Loucy (cell line): ENCODE data around the gene CABP5.

ENCODE experiments used
- H2AFZ ChIP-seq: fragments of 200-600 bp; sonication (generic); 2 replicates; pipeline ENCODE4 v1.6.0; 2016; ENCODE audit warnings: antibody characterized with exemption, mild to moderate bottlenecking, low read length, moderate library complexity
- H3F3A ChIP-seq: fragments of 200-600 bp; 2 replicates; pipeline ENCODE4 v1.6.0; 2016; ENCODE audit warnings: antibody characterized with exemption, low read depth, mild to moderate bottlenecking
- H3K27me3 ChIP-seq: fragments of 200-600 bp; sonication (generic); 2 replicates; pipeline ENCODE4 v1.6.1; 2014; ENCODE audit warnings: low read length, mild to moderate bottlenecking; ENCODE audit not compliant: insufficient read depth, poor library complexity, severe bottlenecking
- H3K36me3 ChIP-seq: fragments of 200-600 bp; sonication (generic); 2 replicates; pipeline ENCODE4 v1.6.1; 2016; ENCODE audit warnings: low read length; ENCODE audit not compliant: insufficient read depth
- H3K4me1 ChIP-seq: fragments of 200-600 bp; sonication (generic); 2 replicates; pipeline ENCODE4 v1.5.1; 2014; ENCODE audit warnings: low read length, mild to moderate bottlenecking; ENCODE audit not compliant: insufficient read depth, poor library complexity, severe bottlenecking
- H3K4me2 ChIP-seq: fragments of 200-600 bp; sonication (generic); 2 replicates; pipeline ENCODE4 v1.6.0; 2014; ENCODE audit warnings: antibody characterized with exemption, low read length, low read depth, mild to moderate bottlenecking; ENCODE audit not compliant: poor library complexity, severe bottlenecking
- H3K4me3 ChIP-seq: fragments of 200-600 bp; sonication (generic); 2 replicates; pipeline ENCODE4 v1.5.1; 2014; ENCODE audit warnings: low read length, mild to moderate bottlenecking, mixed read lengths; ENCODE audit not compliant: poor library complexity, severe bottlenecking
- H3K79me2 ChIP-seq: fragments of 200-600 bp; sonication (generic); 2 replicates; pipeline ENCODE4 v1.6.1; 2014; ENCODE audit warnings: low read length; ENCODE audit not compliant: insufficient read depth
- H3K9ac ChIP-seq: fragments of 200-600 bp; sonication (generic); 2 replicates; pipeline ENCODE4 v1.6.0; 2014; ENCODE audit warnings: mild to moderate bottlenecking, low read depth, low read length, moderate library complexity; ENCODE audit not compliant: poor library complexity, severe bottlenecking
- H3K9me2 ChIP-seq: fragments of 200-600 bp; sonication (generic); replicated peaks from 2 replicates; pipeline ENCODE4 v1.6.1; 2016; ENCODE audit warnings: low read depth, low read length, mixed read lengths
- H3K9me3 ChIP-seq: fragments of 200-600 bp; sonication (generic); 2 replicates; pipeline ENCODE4 v1.6.1; 2014; ENCODE audit warnings: mild to moderate bottlenecking, antibody characterized with exemption, low read length, low read depth; ENCODE audit not compliant: insufficient read depth
- H4K20me1 ChIP-seq: fragments of 200-600 bp; sonication (generic); 2 replicates; pipeline ENCODE4 v1.6.0; 2014; ENCODE audit warnings: antibody characterized with exemption, low read length, mild to moderate bottlenecking; ENCODE audit not compliant: insufficient read depth, poor library complexity, severe bottlenecking
- EZH2phosphoT487 ChIP-seq: fragments of 200-600 bp; IDR thresholded peaks from 2 replicates; pipeline ENCODE4 v1.6.1; 2018; ENCODE audit warnings: antibody characterized with exemption, mild to moderate bottlenecking, moderate library complexity, borderline replicate concordance
- TF ChIP-seq, protein P1 (sequence below): fragments of 200-600 bp; sonication (generic); conservative IDR thresholded peaks from 2 replicates; pipeline ENCODE4 v1.5.1; 2014; ENCODE audit warnings: mild to moderate bottlenecking, antibody characterized with exemption, low read length

CABP5 gene

DNA sequence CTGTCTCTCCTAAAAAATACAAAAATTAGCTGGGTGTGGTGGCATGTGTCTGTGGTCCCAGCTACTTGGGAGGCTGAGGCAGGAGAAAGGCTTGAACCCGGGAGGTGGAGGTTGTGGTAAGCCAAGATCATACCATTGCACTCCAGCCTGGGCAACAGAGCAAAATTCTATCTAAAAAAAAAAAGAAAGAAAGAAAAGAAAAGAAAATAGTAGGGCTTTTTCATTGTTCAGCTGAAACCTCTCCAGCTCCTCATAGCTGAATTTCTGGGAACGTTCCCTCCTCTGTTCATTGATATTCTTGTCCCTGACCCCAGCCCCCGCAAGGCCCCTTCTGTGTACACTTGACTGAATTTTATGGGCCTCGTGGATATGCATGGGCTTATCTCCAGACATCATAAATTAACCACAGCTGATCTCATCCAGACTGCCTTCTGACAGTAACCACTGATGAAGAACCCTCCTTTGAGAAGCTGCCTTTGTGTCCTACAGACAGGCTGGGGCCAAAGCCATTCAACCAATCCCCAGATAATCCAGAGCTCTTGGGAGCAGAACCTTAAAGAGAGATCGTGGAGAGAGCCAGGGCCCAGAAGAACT is 49.6 kb downstream of the CABP5 start, which contains the start of gene ELSPBP1:
TSS of gene ELSPBP1 (plus strand) at position 424 of the 594 bp plus-strand sequence. CDS start 14,036 bp downstream, outside the sequence.
- H3K36me3 ChIP-seq, result no peaks in the 10 kb centered on the region
- no peak within 1 kb of the TSS for H2AFZ ChIP-seq
- H3K4me1 ChIP-seq, result no peaks in the 10 kb centered on the region
- H3K4me3 ChIP-seq, result no peak within 1 kb of the TSS
- H3K9ac ChIP-seq, result no peak within 1 kb of the TSS
- H3K79me2 ChIP-seq, result no peaks in the 10 kb centered on the region
- no peaks in the 10 kb centered on the region for H3F3A ChIP-seq
- no peaks in the 10 kb centered on the region for H4K20me1 ChIP-seq
- no peaks in the 10 kb centered on the region for H3K9me3 ChIP-seq
- no peak within 1 kb of the TSS for H3K4me2 ChIP-seq
- no peaks in the 10 kb centered on the region for H3K27me3 ChIP-seq
- H3K9me2 ChIP-seq, result no peaks in the 10 kb centered on the region
- TF ChIP-seq, protein P1, sequence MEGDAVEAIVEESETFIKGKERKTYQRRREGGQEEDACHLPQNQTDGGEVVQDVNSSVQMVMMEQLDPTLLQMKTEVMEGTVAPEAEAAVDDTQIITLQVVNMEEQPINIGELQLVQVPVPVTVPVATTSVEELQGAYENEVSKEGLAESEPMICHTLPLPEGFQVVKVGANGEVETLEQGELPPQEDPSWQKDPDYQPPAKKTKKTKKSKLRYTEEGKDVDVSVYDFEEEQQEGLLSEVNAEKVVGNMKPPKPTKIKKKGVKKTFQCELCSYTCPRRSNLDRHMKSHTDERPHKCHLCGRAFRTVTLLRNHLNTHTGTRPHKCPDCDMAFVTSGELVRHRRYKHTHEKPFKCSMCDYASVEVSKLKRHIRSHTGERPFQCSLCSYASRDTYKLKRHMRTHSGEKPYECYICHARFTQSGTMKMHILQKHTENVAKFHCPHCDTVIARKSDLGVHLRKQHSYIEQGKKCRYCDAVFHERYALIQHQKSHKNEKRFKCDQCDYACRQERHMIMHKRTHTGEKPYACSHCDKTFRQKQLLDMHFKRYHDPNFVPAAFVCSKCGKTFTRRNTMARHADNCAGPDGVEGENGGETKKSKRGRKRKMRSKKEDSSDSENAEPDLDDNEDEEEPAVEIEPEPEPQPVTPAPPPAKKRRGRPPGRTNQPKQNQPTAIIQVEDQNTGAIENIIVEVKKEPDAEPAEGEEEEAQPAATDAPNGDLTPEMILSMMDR, result no peak
- no peak for TF ChIP-seq EZH2phosphoT487

DNA sequence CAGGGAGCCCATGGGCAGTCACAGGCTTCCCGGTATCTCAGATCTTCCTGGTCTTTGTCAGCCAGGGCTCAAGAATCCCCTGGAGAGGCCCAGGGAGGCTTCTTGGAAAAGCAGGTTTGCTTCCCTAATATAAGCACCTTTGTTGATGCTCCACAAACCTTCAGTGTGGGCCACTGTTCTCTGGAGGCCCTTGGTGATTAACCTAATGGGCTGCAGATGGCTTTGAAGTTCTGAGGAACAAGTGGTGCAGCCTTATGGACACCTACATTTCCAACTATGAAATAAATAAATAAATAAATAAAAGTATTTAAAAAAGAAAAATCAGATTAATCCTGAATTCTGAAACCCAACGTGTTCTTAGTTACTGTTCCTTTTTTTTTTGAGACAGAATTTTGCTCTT is 51.8 kb downstream of the CABP5 start, which contains the start of gene BSPH1:
TSS of gene BSPH1 (minus strand) at position 101 of the 400 bp plus-strand sequence. CDS start at position 12, 89 bp downstream.
- Histone ChIP-seq H3K27me3 (no peaks in the 10 kb centered on the region), H3K9ac (no peak within 1 kb of the TSS), H3K9me3 (no peaks in the 10 kb centered on the region), H3K4me2 (no peak within 1 kb of the TSS), H2AFZ (no peak within 1 kb of the TSS), H3K4me3 (no peak within 1 kb of the TSS), H3F3A (no peaks in the 10 kb centered on the region), H3K79me2 (no peaks in the 10 kb centered on the region), H3K36me3 (no peaks in the 10 kb centered on the region), H4K20me1 (no peaks in the 10 kb centered on the region), H3K9me2 (no peaks in the 10 kb centered on the region), H3K4me1 (no peaks in the 10 kb centered on the region)
- TF ChIP-seq, protein P1, result no peak
- TF ChIP-seq EZH2phosphoT487, result no peak

DNA sequence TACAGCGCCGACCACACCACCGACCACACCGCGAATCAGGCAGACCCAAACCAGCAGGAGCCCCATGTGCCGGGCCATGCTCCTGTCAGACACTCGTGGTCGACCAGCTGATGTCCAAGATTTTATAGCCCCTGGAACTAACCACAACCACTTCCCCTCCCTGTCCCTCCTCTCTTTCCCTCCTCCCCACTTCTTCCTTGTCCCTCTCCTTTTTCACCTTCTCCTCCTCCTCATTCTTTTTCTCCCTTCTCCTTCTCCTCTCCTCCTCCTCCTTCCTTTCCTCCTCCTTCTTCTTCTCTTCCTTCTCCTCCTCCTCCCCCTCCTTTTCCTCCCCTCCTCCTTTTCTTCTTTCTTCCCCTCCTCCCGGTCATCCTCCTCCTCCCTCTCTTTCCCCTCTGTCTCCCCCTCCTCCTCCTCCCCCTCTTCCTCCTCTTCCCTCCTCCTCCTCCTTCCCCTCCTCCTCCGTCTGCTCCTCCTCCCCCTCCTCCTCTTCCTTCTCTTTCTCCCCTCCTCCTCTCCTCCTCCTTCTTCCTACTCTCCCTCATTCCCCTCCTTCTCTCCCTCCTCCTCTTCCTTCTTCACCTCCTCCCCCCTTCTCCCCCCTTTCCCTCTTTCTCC is 52.6 kb downstream of the CABP5 start:
- no peak overlapping the region for H3K4me3 ChIP-seq
- H3K9ac ChIP-seq, result no peak overlapping the region
- no peaks in the 10 kb centered on the region for H3K4me1 ChIP-seq
- TF ChIP-seq, protein P1, result no peak
- TF ChIP-seq EZH2phosphoT487, result no peak
- H3K9me3 ChIP-seq, result no peaks in the 10 kb centered on the region
- no peaks in the 10 kb centered on the region for H3K27me3 ChIP-seq
- H3K36me3 ChIP-seq, result no peaks in the 10 kb centered on the region
- no peaks in the 10 kb centered on the region for H3K9me2 ChIP-seq
- no peaks in the 10 kb centered on the region for H3F3A ChIP-seq
- no peak overlapping the region for H2AFZ ChIP-seq
- no peaks in the 10 kb centered on the region for H4K20me1 ChIP-seq
- no peaks in the 10 kb centered on the region for H3K79me2 ChIP-seq
- H3K4me2 ChIP-seq, result no peak overlapping the region
